AG09319 (cell line): ENCODE measurements around the gene NCOA7.

Experiments
- DNase-seq: peaks from one replicate; pipeline ENCODE4 v3.0.0-alpha.2; 2010; ENCODE audit warnings: low read depth; ENCODE audit errors: extremely low read depth
- CTCF ChIP-seq: IDR thresholded peaks from 2 replicates; pipeline ENCODE4 v1.5.1; 2011; ENCODE audit warnings: low read depth, mild to moderate bottlenecking, inconsistent platforms, low read length, moderate library complexity

The NCOA7 gene

DNA sequence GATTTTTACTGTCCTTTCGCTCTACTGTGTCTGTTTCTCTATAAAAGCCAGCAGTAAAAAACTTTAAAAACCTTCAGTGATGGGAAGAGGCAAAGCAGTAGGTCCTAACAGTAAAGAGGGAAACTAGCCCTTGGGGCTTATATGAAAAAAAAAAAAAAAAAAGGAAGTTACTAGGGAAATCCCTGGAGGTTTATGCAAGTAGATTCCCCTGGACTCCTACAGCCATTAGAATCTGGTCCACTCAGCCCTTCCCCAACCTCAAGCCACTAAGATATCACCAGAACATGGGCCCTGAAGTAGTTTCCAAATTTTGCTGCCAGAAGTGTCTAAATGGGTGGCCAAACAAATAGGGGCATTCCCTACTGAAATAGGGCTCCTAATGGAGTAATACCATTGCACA, 95.3 kb downstream of the NCOA7 start:
- no peak for TF ChIP-seq CTCF
- DNase-seq: no peak

GRCh38 chr6:125886914-125887313, 96.2 kb downstream of the NCOA7 start:
- no peak for TF ChIP-seq CTCF
- no peak for DNase-seq

DNA sequence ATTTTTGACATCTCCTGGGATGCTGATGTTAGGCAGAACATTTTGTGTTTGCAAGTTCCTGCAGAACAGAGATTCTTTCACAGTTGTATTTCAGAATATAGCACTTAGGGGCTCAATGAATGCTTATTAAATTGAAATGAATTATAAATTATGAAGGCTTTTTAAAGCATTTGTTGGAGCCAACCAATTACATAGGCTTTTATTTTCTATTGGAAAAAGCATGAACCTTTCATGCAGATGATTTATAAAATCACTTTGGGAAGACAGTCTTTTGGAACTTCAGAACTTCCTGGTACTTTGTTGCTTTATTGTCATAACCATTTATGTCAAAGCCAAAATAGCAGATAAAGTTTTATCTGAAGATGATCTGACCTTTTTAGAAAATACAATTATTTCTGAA, 96.6 kb downstream of the NCOA7 start:
- TF ChIP-seq CTCF: no peak
- no peak for DNase-seq

GRCh38 chr6:125888989-125889656, 98.4 kb downstream of the NCOA7 start:
- no peak for DNase-seq
- TF ChIP-seq CTCF: peak; percentile 42

GRCh38 chr6:125899726-125900182, 109.0 kb downstream of the NCOA7 start:
- TF ChIP-seq CTCF: no peak
- no peak for DNase-seq

DNA sequence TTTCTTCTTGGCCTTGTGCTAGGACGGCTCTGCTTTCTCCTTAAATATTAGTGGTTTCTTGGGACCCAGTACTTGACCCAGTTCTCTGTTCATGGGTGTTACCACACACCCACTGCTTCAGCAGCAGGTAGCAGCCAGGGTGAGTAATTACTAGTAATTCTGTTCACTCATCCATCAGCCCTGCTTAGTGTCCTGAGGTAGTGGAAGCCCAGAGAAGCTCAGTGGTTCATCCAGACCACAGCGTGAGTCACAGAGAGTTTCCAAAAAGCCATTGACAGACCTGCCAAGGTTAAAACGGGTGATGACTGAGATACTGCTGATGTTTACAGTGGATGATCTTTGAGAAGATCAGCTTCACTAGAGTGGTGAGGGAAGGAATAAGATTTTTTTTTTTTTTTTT, 114.1 kb downstream of the NCOA7 start:
- TF ChIP-seq CTCF: no peak
- no peak for DNase-seq

DNA sequence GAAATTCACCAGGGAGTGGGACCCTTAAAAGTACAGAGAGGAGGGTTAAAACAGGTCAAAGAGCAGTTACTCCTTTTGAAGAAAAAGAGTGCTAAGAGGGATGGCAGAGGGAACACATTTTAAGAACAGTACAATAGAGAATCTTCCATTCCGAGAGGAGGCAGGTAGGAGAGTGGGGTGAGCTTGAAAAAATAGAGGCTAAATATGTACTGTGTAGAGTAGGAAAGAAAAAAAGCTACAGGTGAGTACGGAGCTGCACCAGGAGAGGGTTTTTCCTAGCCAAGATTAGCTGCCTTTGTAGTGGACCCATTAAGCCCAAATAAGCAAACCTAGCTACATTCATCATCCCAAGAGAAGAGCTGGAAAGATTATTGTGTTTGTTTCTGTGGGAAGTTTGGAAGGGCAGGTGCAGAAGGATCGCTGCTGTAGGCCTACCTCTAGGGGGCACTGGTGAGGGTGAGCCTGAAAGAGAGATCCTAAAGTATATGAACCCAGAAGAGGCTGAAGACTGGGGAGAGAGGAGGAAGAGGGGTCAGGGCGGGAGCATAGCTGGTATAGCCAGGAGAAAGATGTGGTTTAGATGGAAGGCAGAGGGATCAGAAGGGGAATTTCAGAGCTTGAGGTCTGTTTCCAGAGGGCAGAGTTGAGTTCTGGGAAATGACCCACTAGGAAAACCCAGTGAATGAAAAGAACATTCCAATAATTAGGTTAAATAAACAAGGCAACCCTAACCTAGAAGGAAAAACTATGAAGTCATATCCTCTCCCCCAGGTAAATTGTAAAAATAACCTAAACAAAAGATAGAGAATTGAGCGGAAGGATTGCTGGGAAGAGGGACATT, 115.6 kb downstream of the NCOA7 start:
- peak; percentile 61 for TF ChIP-seq CTCF
- DNase-seq: no peak
